Heart right ventricle (tissue), 16 donors: ENCODE results near the gene KIF3C. TPM values are rescaled to one million over a fixed set of nuclear protein-coding genes. Genes with fewer than 3 reads are reported as not detected.
A peak's percentile ranks its signal among the peaks of the same experiment; 100 is the strongest.
"Not testable (repeated sequence)": the region's sequence is repeated elsewhere in the genome, so short reads cannot be mapped to it uniquely, and the experiment has no call there.

Experiments
- ATAC-seq, 8 donors: fragments of 200-7000 bp; cut with Tn5 transposase; one replicate each; pipeline ENCODE4 v1.9.1; 2020; ENCODE audit warnings: mild to moderate bottlenecking in 8 of 8, moderate library complexity in 8 of 8, moderate number of reproducible peaks in 1 of 8
- DNase-seq, 2 donors: peaks; one replicate each; pipeline ENCODE4 v3.0.0-alpha.2; 2020
- H3K27ac ChIP-seq, 10 donors: fragments of 200-600 bp; sonication (generic) in 2 of 10; one replicate each; pipeline versions ENCODE4 v1.5.0 to v1.8.0; 2020 to 2022; ENCODE audit warnings: mild to moderate bottlenecking in 3 of 10
- H3K27me3 ChIP-seq, 7 donors: fragments of 200-600 bp; one replicate each; pipeline ENCODE4 v1.8.0; 2021 to 2022; ENCODE audit warnings: mild to moderate bottlenecking in 2 of 7
- H3K36me3 ChIP-seq, 9 donors: fragments of 200-600 bp; sonication (generic) in 1 of 9; one replicate each; pipeline versions ENCODE4 v1.5.0 to v1.8.0; 2020 to 2022; ENCODE audit warnings: mild to moderate bottlenecking in 2 of 9
- H3K4me1 ChIP-seq, 9 donors: fragments of 200-600 bp; sonication (generic) in 1 of 9; one replicate each; pipeline versions ENCODE4 v1.5.0 to v1.8.0; 2020 to 2022; ENCODE audit warnings: mild to moderate bottlenecking in 4 of 9
- H3K4me3 ChIP-seq, 10 donors: fragments of 200-600 bp; sonication (generic) in 2 of 10; one replicate each; pipeline versions ENCODE4 v1.5.0 to v1.8.0; 2020 to 2022; ENCODE audit warnings: mild to moderate bottlenecking in 7 of 10, moderate library complexity in 2 of 10
- H3K9me3 ChIP-seq, 11 donors: fragments of 200-600 bp in 10 of 11; sonication (generic) in 2 of 11; one replicate each; pipeline versions ENCODE4 v1.5.0 to v1.8.0; 2013 to 2022; ENCODE audit warnings: mild to moderate bottlenecking in 2 of 11, control low read depth in 1 of 11, moderate library complexity in 1 of 11
- CTCF ChIP-seq, 9 donors: fragments of 200-600 bp; sonication (generic) in 2 of 9; IDR thresholded peaks; one replicate each; pipeline versions ENCODE4 v1.5.0 to v1.8.0; 2021 to 2022; ENCODE audit warnings: antibody characterized with exemption in 9 of 9, mild to moderate bottlenecking in 5 of 9, moderate library complexity in 1 of 9
- WGBS, 2 donors: extraction: QIAGEN DNeasy Blood & Tissue Kit; methylation state at CpG; one replicate each; pipeline ENCODE4 v1.1.7; 2013; ENCODE audit warnings: inconsistent platforms in 1 of 2; 5-methylcytosine and 5-hydroxymethylcytosine counted together
- intact Hi-C, 10 donors: fragments of 100-400 bp; cut with DNase I; formaldehyde crosslinking; loops; one replicate each; pipeline versions ENCODE4 v1.11.1 to v1.14.2; 2022
- polyA plus RNA-seq, 2 donors: library from polyadenylated mRNA; stranded (reverse); fragments of 200-250 nt; gene quantifications; one replicate each; pipeline ENCODE4 v1.2.3, GENCODE V29; 2013
- total RNA-seq, 10 donors: library from RNA; stranded (reverse); fragmentation: NEBNext Ultra II Directional in 3 of 10; extraction: Animal tissue kit (Norgen Biotek cat#: 25700) in 3 of 10; gene quantifications; one replicate each; pipeline versions ENCODE4 v1.2.1 to v1.2.4, GENCODE V29; 2021 to 2023
- donor health status: Arrhythmogenic right ventricular cardiomyopathy.
- donor health status: ischemic (EF 13 %, LVEDD 7.1; RV severe dilation, severe dysfunction).
- donor health status: healthy with polysubstance abuse.
- donor health status: DM: no; HTN: yes; CAD: no.
- donor health status: DM: no; HTN: no; CAD: no.
- donor health status: ischemic (EF 25% LVEDD 6.9; RV normal size, moderate dysfunction).
- donor health status: ischemic (EF 25% LVEDD 5.7; RV mildly dilated, moderate dysfunction).
- donor health status: healthy.
- donor health status: DM: yes; HTN: yes; CAD: no.
- donor health status: Ischemic cardiomyopathy.
- donor health status: ischemic (EF 35%, LVEDD 5.7; RV mildly dilated, moderate dysfunction).
- donor health status: nonischemic (EF 11% LVEDD 7.7; RV severe dilation, severe dysfunction).
- donor health status: DM: yes; HTN: yes; CAD: no.
- donor health status: PGD.
- donor health status: ischemic (EF 29% LVEDD 5.4; RV normal size, mild dysfunction).
- donor health status: nonischemic (EF 23%, LVEDD 6.1; RV moderate dilation, normal function).

The KIF3C gene
- total and polyA plus RNA-seq, 12 donors = 1.1 to 4.2 (median 2.4) TPM

DNA sequence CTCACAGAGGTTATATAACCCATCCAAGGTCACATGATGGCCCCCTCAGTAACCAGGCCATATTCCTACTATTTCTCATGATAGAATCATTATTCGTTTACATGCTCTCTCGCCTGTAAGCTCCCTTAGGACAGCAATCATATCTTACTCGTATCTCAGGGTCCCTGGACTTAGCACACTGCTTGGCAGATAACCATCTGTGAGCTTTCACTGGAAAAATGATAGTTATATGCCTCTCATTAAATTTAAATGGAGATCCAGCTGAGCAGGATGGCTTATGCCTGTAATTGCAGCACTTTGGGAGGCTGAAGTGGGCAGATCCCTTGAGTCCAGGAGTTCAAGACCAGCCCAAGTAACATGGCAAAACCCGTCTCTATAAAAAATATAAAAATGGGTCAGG is 21.9 kb downstream of the KIF3C start:
- no peaks in the 10 kb centered on the region for H3K27me3 ChIP-seq
- H3K36me3 ChIP-seq = no peaks in the 10 kb centered on the region
- no peak for ATAC-seq
- DNase-seq = no peak
- no peaks in the 10 kb centered on the region for H3K9me3 ChIP-seq
- WGBS, 2 donors = 75 to 82% methylated on average over 4 of the region's 4 CpGs
- intact Hi-C loops = no loop called here
- no peak overlapping the region for H3K4me3 ChIP-seq
- H3K4me1 ChIP-seq = peaks cover 0 to 26% (median 18%) of the 10 kb centered on the region in 9 donors
- TF ChIP-seq CTCF (IDR thresholded peaks at IDR 0.05) = no peak
- H3K27ac ChIP-seq = peak overlapping the region in 6 of 10 donors; percentile 22 to 63 (median 47)

- not testable (repeated sequence) for H3K4me3 ChIP-seq, DNase-seq, H3K27me3 ChIP-seq, H3K27ac ChIP-seq, ATAC-seq, H3K9me3 ChIP-seq, H3K36me3 ChIP-seq
- intact Hi-C loops = loop anchor here in 7 of 10 donors (5.0 to 10.0 kb wide), 4 partner anchors 104 to 366 kb away; no protein-coding TSS in a partner anchor
- WGBS, 2 donors = 93 to 95% methylated on average over 12 of the region's 12 CpGs
- peaks cover 0 to 37% (median 22%) of the 10 kb centered on the region in 9 donors for H3K4me1 ChIP-seq
Observed at GRCh38 chr2:25958611-25959010, 23.7 kb downstream of the KIF3C start.

GRCh38 chr2:25957743-25958142 is 24.6 kb downstream of the KIF3C start:
- Histone ChIP-seq H3K4me1 (peaks cover 0 to 37% (median 22%) of the 10 kb centered on the region in 9 donors), H3K27me3 (no peaks in the 10 kb centered on the region), H3K4me3 (no peak overlapping the region), H3K27ac (no peak overlapping the region), H3K36me3 (no peaks in the 10 kb centered on the region), H3K9me3 (no peaks in the 10 kb centered on the region)
- intact Hi-C loops = loop anchor here in 7 of 10 donors (5.0 to 10.0 kb wide), 4 partner anchors 103 to 367 kb away; no protein-coding TSS in a partner anchor
- 93 to 99% methylated on average over 10 of the region's 10 CpGs for WGBS, 2 donors
- DNase-seq = no peak
- no peak for TF ChIP-seq CTCF (IDR thresholded peaks at IDR 0.05)
- ATAC-seq = no peak

DNA sequence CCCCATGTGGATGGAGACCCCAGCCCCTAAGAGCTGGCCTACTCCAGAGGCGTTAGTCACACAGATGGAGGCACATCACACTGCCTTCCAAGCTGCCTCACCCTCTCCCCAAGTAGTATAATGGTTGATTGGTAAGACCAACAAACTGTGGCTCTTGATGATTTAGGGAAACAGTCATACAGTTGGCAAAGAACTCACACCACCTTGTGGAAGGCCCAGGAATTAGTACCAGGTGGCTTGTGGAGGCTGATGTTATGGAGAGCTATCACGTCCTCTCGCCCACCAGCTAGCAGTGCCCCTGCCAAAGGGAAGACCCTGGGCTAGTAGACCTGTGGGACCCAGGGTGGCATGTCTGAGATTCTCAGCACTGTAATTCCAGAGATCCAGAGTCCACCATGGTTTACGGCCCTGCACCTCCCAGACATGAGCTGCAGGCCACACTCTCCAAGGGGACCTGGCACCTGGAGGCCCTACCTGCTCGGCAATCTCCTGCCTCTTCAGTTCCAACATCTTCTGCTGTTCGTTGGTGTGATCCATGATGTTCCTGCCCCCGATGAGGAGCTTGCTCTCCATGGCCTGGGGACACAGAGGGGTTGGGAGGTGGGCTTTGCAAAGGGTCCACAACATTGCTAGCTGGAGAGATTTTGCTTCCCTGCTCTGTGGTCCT is 26.3 kb downstream of the KIF3C start:
- intact Hi-C loops = loop anchor here in 7 of 10 donors (5.0 to 10.0 kb wide), 4 partner anchors 101 to 369 kb away; no protein-coding TSS in a partner anchor

More for the DNA sequence above, 26.3 kb downstream of the KIF3C start:
- H3K9me3 ChIP-seq = no peaks in the 10 kb centered on the region
- peak in 4 of 9 donors; percentile 12 to 23 (median 18) for TF ChIP-seq CTCF (IDR thresholded peaks at IDR 0.05)
- no peak overlapping the region for H3K27ac ChIP-seq
- DNase-seq (no peak), ATAC-seq (no peak)
- no peaks in the 10 kb centered on the region for H3K27me3 ChIP-seq
- 89 to 98% methylated on average over 7 of the region's 7 CpGs for WGBS, 2 donors
- H3K4me1 ChIP-seq = peaks cover 0 to 28% (median 11%) of the 10 kb centered on the region in 9 donors
- H3K36me3 ChIP-seq = no peaks in the 10 kb centered on the region
- H3K4me3 ChIP-seq = no peak overlapping the region
